Fibroblast of pulmonary artery (primary cell): Measurements from ENCODE around the gene CCL15.
"Not testable (repeated sequence)": the region's sequence is repeated elsewhere in the genome, so short reads cannot be mapped to it uniquely, and the experiment has no call there.

Experiments used
- DNase-seq: peaks from one replicate; pipeline ENCODE4 v3.0.0-alpha.2; 2010; ENCODE audit warnings: low read depth
- H3K4me3 ChIP-seq: replicated peaks from 2 replicates; pipeline ENCODE4 v1.5.1; 2011; ENCODE audit warnings: low read depth, mild to moderate bottlenecking, control low read depth, low read length, moderate library complexity
- CTCF ChIP-seq: IDR thresholded peaks from 2 replicates; pipeline ENCODE4 v1.5.1; 2011; ENCODE audit warnings: mild to moderate bottlenecking, control low read depth, low read length, inconsistent platforms; ENCODE audit errors: missing control alignments

Gene CCL15

GRCh38 chr17:36024106-36024869 lies 22.9 kb upstream of the CCL15 start:
- no peak for TF ChIP-seq CTCF
- DNase-seq = no peak
- H3K4me3 ChIP-seq = no peak overlapping the region

GRCh38 chr17:36019423-36019822 lies 18.1 kb upstream of the CCL15 start:
- no peak for DNase-seq
- no peak for TF ChIP-seq CTCF
- no peak overlapping the region for H3K4me3 ChIP-seq

- no peak for DNase-seq
- no peak within 1 kb of the TSS for H3K4me3 ChIP-seq
- TF ChIP-seq CTCF = no peak
Observed at GRCh38 chr17:36017799-36018198, 16.4 kb upstream of the CCL15 start, which contains the start of gene CCL23. CCL23 (minus strand) TSS chr17:36017972; CDS start chr17:36017897, 75 bp downstream.

DNA sequence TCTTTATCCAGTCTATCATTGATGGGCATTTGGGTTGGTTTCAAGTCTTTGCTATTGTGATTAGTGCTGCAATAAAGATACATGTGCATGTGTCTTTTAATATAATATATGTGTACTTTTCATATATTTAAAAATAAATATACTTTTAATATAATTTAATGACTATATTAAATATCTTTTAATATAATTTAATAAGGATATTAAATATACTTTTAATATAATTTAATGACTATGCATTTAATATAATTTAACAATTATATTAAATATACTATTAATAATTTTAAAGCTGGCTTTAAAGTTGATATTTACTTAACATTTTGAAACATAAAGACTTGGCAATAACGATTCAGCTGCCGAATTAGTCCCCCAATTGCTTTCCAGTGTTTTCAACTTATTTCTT lies 15.2 kb upstream of the CCL15 start:
- DNase-seq = no peak
- no peak overlapping the region for H3K4me3 ChIP-seq
- TF ChIP-seq CTCF = no peak

- not testable (repeated sequence) for DNase-seq, H3K4me3 ChIP-seq
Observed at GRCh38 chr17:36015895-36016294, 14.5 kb upstream of the CCL15 start.

GRCh38 chr17:36014946-36015345 lies 13.6 kb upstream of the CCL15 start:
- no peak for TF ChIP-seq CTCF
- no peak for DNase-seq
- H3K4me3 ChIP-seq = no peak overlapping the region

DNA sequence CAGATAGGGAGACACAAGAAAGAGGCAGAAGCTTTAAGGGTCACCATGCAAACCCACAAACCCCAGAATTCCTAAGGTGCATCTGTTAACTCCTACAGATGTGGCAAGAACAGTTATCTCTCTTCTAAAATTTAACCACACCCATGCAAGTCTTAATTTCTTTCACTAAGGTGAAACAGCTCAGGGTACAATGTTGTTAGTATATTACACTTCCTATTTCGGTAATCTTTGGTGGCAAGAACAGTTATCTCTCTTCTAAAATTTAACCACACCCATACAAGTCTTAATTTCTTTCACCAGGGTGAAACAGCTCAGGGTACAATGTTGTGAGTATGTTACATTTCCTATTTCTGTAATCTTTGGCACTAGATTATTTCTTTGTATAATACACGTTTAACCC lies 9.8 kb upstream of the CCL15 start:
- no peak for DNase-seq
- H3K4me3 ChIP-seq = no peak overlapping the region
- no peak for TF ChIP-seq CTCF
